ENCODE data around the gene COL27A1. TPM values are rescaled to one million over a fixed set of nuclear protein-coding genes. Genes with fewer than 3 reads are reported as not detected.

Gene COL27A1
- total RNA-seq, 1 donor from 2014 or later, result 3.9 TPM

- no peak overlapping the region for H3K4me3 Mint-ChIP-seq (ENCODE audit: unreplicated experiment)
- H3K27me3 Mint-ChIP-seq (ENCODE audit: unreplicated experiment), result peaks cover 8% of the 10 kb centered on the region
- H3K27ac Mint-ChIP-seq (ENCODE audit: unreplicated experiment), result no peak overlapping the region
- TF ChIP-seq, protein P1, sequence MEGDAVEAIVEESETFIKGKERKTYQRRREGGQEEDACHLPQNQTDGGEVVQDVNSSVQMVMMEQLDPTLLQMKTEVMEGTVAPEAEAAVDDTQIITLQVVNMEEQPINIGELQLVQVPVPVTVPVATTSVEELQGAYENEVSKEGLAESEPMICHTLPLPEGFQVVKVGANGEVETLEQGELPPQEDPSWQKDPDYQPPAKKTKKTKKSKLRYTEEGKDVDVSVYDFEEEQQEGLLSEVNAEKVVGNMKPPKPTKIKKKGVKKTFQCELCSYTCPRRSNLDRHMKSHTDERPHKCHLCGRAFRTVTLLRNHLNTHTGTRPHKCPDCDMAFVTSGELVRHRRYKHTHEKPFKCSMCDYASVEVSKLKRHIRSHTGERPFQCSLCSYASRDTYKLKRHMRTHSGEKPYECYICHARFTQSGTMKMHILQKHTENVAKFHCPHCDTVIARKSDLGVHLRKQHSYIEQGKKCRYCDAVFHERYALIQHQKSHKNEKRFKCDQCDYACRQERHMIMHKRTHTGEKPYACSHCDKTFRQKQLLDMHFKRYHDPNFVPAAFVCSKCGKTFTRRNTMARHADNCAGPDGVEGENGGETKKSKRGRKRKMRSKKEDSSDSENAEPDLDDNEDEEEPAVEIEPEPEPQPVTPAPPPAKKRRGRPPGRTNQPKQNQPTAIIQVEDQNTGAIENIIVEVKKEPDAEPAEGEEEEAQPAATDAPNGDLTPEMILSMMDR (IDR thresholded peaks at IDR 0.05; ENCODE audit: partially characterized antibody, unreplicated experiment), result no peak
- H3K9me3 Mint-ChIP-seq (ENCODE audit: unreplicated experiment), result peaks cover 9% of the 10 kb centered on the region
- H3K36me3 Mint-ChIP-seq (ENCODE audit: unreplicated experiment), result no peaks in the 10 kb centered on the region
- no peak for DNase-seq
- peaks cover 17% of the 10 kb centered on the region for H3K4me1 Mint-ChIP-seq (ENCODE audit: low read depth, unreplicated experiment)
Observed at GRCh38 chr9:114230068-114230467, 74.7 kb downstream of the COL27A1 start.

GRCh38 chr9:114231273-114231672, 75.9 kb downstream of the COL27A1 start:
- Mint-ChIP-seq H3K27me3 (ENCODE audit: unreplicated experiment) (peaks cover 8% of the 10 kb centered on the region), H3K27ac (ENCODE audit: unreplicated experiment) (no peak overlapping the region), H3K9me3 (ENCODE audit: unreplicated experiment) (peaks cover 7% of the 10 kb centered on the region), H3K36me3 (ENCODE audit: unreplicated experiment) (no peaks in the 10 kb centered on the region), H3K4me3 (ENCODE audit: unreplicated experiment) (no peak overlapping the region), H3K4me1 (ENCODE audit: low read depth, unreplicated experiment) (peaks cover 11% of the 10 kb centered on the region)
- DNase-seq, result no peak
- TF ChIP-seq, protein P1 (IDR thresholded peaks at IDR 0.05; ENCODE audit: partially characterized antibody, unreplicated experiment), result no peak

DNA sequence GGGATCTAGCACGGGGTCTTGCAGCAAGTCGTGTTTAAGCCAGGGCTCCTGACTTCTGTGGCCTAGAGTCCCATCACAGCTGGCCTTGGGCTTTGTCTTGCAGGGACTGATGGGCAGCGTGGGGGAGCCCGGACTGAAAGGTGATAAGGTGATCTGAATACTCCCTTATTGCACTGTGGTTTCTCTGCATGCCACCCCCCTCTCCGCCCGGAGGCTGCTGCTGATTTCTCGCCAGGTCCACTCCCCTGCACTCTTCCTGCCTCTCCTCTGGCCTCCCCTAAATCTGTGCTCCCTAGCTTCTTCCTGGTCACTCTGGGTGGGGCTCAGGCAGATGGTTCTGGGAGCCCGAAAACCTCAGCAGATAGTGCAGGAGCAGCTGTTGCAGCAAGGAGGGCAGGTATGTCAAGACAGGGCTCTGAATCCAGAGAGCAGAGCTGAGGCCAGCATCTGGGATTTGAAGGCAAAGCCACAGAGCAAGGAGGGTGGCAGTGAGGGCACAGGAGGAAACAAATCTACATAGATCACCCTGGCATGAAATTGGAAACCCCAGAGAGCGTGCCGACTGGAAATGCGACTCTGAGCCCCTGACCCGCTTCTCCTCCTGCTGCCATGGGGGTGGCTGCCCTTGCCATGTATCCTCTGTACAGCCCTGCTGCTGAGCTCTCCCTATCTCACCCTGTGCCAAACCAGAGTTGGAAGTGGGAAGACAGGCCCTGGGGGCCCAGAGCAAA, 76.5 kb downstream of the COL27A1 start:
- Mint-ChIP-seq H3K36me3 (ENCODE audit: unreplicated experiment) (no peaks in the 10 kb centered on the region), H3K4me1 (ENCODE audit: low read depth, unreplicated experiment) (peaks cover 8% of the 10 kb centered on the region), H3K9me3 (ENCODE audit: unreplicated experiment) (peaks cover 7% of the 10 kb centered on the region), H3K27ac (ENCODE audit: unreplicated experiment) (no peak overlapping the region), H3K27me3 (ENCODE audit: unreplicated experiment) (peaks cover 8% of the 10 kb centered on the region), H3K4me3 (ENCODE audit: unreplicated experiment) (no peak overlapping the region)
- TF ChIP-seq, protein P1 (IDR thresholded peaks at IDR 0.05; ENCODE audit: partially characterized antibody, unreplicated experiment), result no peak
- DNase-seq, result no peak

DNA sequence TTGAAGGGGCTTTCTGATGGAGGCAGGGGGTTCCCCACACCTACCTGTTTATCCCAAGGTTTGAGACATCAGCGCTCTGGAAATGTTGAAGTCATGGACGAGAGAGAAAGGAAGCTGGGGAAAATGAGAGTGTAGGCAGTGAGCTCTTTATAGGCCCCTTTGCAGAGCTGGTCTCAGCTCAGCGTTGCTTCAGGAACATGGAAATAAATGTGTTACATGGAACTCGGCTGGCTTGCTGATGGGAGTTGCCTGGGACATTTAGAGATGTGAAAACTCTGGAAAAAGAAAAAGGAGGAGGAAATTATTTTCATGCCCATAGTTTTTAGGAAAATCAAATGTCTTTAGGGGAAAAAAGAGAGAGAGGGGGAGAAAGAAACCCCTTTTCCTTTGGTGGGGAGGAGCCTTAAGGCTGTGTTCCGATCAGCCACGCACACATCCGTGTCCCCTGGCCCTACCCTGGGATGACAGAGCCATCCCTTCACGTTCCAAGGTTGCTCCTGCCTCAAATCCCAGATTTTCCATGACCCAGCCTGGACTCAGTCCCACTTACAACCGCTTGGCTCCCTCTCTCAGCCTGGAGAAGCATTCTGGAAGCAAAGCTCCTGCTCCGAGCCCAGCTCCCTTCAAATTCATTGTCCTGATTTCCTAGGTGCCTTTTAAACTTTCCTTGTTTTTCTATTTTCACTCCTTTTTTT, 78.3 kb downstream of the COL27A1 start:
- TF ChIP-seq, protein P1 (IDR thresholded peaks at IDR 0.05; ENCODE audit: partially characterized antibody, unreplicated experiment), result no peak
- peaks cover 3% of the 10 kb centered on the region for H3K9me3 Mint-ChIP-seq (ENCODE audit: unreplicated experiment)
- no peak for DNase-seq
- no peak overlapping the region for H3K4me3 Mint-ChIP-seq (ENCODE audit: unreplicated experiment)
- H3K4me1 Mint-ChIP-seq (ENCODE audit: low read depth, unreplicated experiment), result peaks cover 2% of the 10 kb centered on the region
- no peak overlapping the region for H3K27ac Mint-ChIP-seq (ENCODE audit: unreplicated experiment)
- H3K27me3 Mint-ChIP-seq (ENCODE audit: unreplicated experiment), result peaks cover 7% of the 10 kb centered on the region
- no peaks in the 10 kb centered on the region for H3K36me3 Mint-ChIP-seq (ENCODE audit: unreplicated experiment)
